Hepatocyte (in vitro differentiated cells): ENCODE data around the gene ZNF775.

Experiments used
- EZH2 ChIP-seq: fragments of 200-600 bp; sonication (generic); IDR thresholded peaks from 2 replicates; pipeline ENCODE4 v1.6.1; 2016; ENCODE audit warnings: antibody characterized with exemption, mild to moderate bottlenecking, borderline replicate concordance
- TF ChIP-seq, protein P1 (sequence below): fragments of 200-600 bp; sonication (generic); IDR thresholded peaks from 2 replicates; pipeline ENCODE4 v1.5.1; 2016; ENCODE audit warnings: antibody characterized with exemption, mild to moderate bottlenecking; ENCODE audit not compliant: poor library complexity

DNA sequence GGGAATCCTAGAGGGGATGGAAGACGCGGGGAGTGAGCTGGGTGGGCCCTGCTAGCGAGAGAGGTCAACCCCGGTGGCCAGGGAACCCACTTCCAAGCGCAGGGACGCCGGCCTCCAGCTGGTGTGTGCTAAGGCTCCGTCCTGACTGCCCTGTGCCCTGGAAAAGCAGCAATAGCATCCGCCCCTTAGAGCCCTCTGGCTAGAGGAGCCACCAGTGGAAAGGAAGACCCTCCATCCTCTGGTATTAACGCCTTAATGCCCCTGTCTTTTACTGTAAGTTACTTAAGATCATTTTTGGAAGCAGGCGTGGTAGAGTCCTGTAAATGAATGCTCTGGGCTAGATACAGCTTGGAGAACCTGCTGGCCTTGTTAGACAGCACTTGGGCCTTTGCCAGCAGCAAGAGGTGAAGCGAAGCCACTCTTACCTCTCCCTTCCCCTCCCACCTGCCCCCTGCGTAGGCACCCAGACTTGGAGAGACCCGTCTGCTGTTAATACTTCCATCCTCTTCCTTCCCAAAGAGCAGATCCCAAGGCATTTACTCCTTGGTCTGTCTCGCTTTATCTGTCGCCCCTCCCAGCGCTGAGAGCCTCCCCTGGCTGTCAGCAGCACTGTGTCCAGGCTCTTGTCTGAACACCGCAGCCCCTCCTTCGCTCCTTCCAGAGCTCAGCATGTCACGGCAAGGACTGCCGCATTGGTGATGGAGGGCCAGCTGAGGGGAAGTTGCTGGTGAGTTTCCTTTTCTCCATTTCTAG lies 5.9 kb upstream of the ZNF775 start:
- TF ChIP-seq, protein P1, sequence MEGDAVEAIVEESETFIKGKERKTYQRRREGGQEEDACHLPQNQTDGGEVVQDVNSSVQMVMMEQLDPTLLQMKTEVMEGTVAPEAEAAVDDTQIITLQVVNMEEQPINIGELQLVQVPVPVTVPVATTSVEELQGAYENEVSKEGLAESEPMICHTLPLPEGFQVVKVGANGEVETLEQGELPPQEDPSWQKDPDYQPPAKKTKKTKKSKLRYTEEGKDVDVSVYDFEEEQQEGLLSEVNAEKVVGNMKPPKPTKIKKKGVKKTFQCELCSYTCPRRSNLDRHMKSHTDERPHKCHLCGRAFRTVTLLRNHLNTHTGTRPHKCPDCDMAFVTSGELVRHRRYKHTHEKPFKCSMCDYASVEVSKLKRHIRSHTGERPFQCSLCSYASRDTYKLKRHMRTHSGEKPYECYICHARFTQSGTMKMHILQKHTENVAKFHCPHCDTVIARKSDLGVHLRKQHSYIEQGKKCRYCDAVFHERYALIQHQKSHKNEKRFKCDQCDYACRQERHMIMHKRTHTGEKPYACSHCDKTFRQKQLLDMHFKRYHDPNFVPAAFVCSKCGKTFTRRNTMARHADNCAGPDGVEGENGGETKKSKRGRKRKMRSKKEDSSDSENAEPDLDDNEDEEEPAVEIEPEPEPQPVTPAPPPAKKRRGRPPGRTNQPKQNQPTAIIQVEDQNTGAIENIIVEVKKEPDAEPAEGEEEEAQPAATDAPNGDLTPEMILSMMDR = no peak
- no peak for TF ChIP-seq EZH2
